Lung (tissue), 12 donors: ENCODE measurements around the gene POU6F2. TPM values are rescaled to one million over a fixed set of nuclear protein-coding genes. Genes with fewer than 3 reads are reported as not detected.

ENCODE experiments used
- ATAC-seq: fragments of 200-7000 bp; cut with Tn5 transposase; one replicate; pipeline ENCODE4 v1.9.1; 2020; ENCODE audit warnings: moderate number of reproducible peaks; ENCODE audit not compliant: insufficient read depth, low FRiP score
- DNase-seq, 3 donors: peaks; one replicate each; pipeline ENCODE4 v3.0.0-alpha.2; 2013 to 2017
- H3K27ac ChIP-seq, 2 donors: one replicate each; pipeline ENCODE4 v1.5.1; 2013; ENCODE audit warnings: mild to moderate bottlenecking in 2 of 2, moderate library complexity in 2 of 2, control low read depth in 1 of 2, inconsistent platforms in 1 of 2, low read depth in 1 of 2, low read length in 1 of 2
- H3K27me3 ChIP-seq, 3 donors: one replicate each; pipeline ENCODE4 v1.5.1; 2013; ENCODE audit warnings: low read length in 2 of 3; ENCODE audit not compliant: control insufficient read depth in 3 of 3, insufficient read depth in 3 of 3
- H3K36me3 ChIP-seq, 4 donors: one replicate each; pipeline ENCODE4 v1.5.1; 2013; ENCODE audit warnings: low read length in 4 of 4, mild to moderate bottlenecking in 1 of 4, moderate library complexity in 1 of 4; ENCODE audit not compliant: control insufficient read depth in 4 of 4, insufficient read depth in 4 of 4
- H3K4me1 ChIP-seq, 5 donors: one replicate each; pipeline ENCODE4 v1.5.1; 2013; ENCODE audit warnings: low read length in 5 of 5, mild to moderate bottlenecking in 2 of 5, moderate library complexity in 1 of 5; ENCODE audit not compliant: control insufficient read depth in 5 of 5, insufficient read depth in 5 of 5
- H3K4me3 ChIP-seq: one replicate; pipeline ENCODE4 v1.5.1; 2013; ENCODE audit warnings: mild to moderate bottlenecking, control low read depth, moderate library complexity
- H3K9ac ChIP-seq, 2 donors: one replicate each; pipeline ENCODE4 v1.5.1; 2013; ENCODE audit warnings: low read length in 2 of 2, control low read depth in 1 of 2; ENCODE audit not compliant: insufficient read depth in 1 of 2
- H3K9me3 ChIP-seq, 4 donors: one replicate each; pipeline ENCODE4 v1.5.1; 2013; ENCODE audit warnings: low read length in 3 of 4, mild to moderate bottlenecking in 1 of 4, moderate library complexity in 1 of 4; ENCODE audit not compliant: control insufficient read depth in 4 of 4, insufficient read depth in 3 of 4
- CTCF ChIP-seq: IDR thresholded peaks from 2 replicates; pipeline ENCODE4 v1.5.1; 2012; ENCODE audit warnings: mild to moderate bottlenecking; ENCODE audit errors: control extremely low read depth, extremely low read depth
- WGBS, 2 donors: extraction: QIAGEN DNeasy Blood & Tissue Kit; methylation state at CpG; one replicate each; pipeline ENCODE4 v1.1.7; 2013; 5-methylcytosine and 5-hydroxymethylcytosine counted together
- polyA plus RNA-seq, 2 donors: library from polyadenylated mRNA; stranded (reverse); fragments of 200-250 nt; gene quantifications; one replicate each; pipeline ENCODE4 v1.2.1, GENCODE V29; 2013
- total RNA-seq, 2 donors: library from RNA; depleted of rRNA in 1 of 2; stranded (reverse); fragments of >200 nt in 1 of 2; gene quantifications; one replicate each; pipeline ENCODE4 v1.2.1, GENCODE V29; 2014 to 2021
- donor health status: control.
- donor health status: control.
- donor health status: Bipolar disorder and iron deficiency.
- donor health status: healthy.
- donor health status: DM: yes; HTN: yes; CAD: no.

The POU6F2 gene
- total and polyA plus RNA-seq, 4 donors = 0.08 to 0.18 TPM; not detected in 2

- ATAC-seq = no peak
- Histone ChIP-seq H3K9ac (peak overlapping the region in 1 of 2 donors; percentile 31), H3K4me3 (peak overlapping the region; percentile 28), H3K9me3 (no peaks in the 10 kb centered on the region), H3K4me1 (peaks cover 0 to 7% (median 3%) of the 10 kb centered on the region in 5 donors), H3K36me3 (no peaks in the 10 kb centered on the region), H3K27ac (no peak overlapping the region), H3K27me3 (peaks cover 0 to 11% (median 3%) of the 10 kb centered on the region in 3 donors)
- WGBS, 2 donors = 15 to 21% methylated on average over 11 of the region's 11 CpGs
- TF ChIP-seq CTCF = no peak
- DNase-seq = peak; percentile 15 to 47 (median 27)
Observed at GRCh38 chr7:39085590-39086049, 107.9 kb downstream of the POU6F2 start.

GRCh38 chr7:39086638-39087360 is 109.1 kb downstream of the POU6F2 start:
- H3K27me3 ChIP-seq = peaks cover 0 to 11% (median 3%) of the 10 kb centered on the region in 3 donors
- no peaks in the 10 kb centered on the region for H3K9me3 ChIP-seq
- DNase-seq = no peak
- no peak overlapping the region for H3K9ac ChIP-seq
- H3K27ac ChIP-seq = no peak overlapping the region
- no peak for ATAC-seq
- H3K4me1 ChIP-seq = peaks cover 0 to 7% (median 3%) of the 10 kb centered on the region in 5 donors
- TF ChIP-seq CTCF = no peak
- H3K36me3 ChIP-seq = no peaks in the 10 kb centered on the region
- 81 to 84% methylated on average over 10 of the region's 10 CpGs for WGBS, 2 donors
- H3K4me3 ChIP-seq = no peak overlapping the region

- ATAC-seq = no peak
- WGBS, 2 donors = 65 to 82% methylated on average over 3 of the region's 3 CpGs
- no peak for TF ChIP-seq CTCF
Observed at GRCh38 chr7:39088730-39089593, 111.3 kb downstream of the POU6F2 start.

More at GRCh38 chr7:39088730-39089593, 111.3 kb downstream of the POU6F2 start:
- no peaks in the 10 kb centered on the region for H3K9me3 ChIP-seq
- H3K27me3 ChIP-seq = peaks cover 0 to 7% (median 3%) of the 10 kb centered on the region in 3 donors
- no peak overlapping the region for H3K27ac ChIP-seq
- no peaks in the 10 kb centered on the region for H3K36me3 ChIP-seq
- no peak overlapping the region for H3K9ac ChIP-seq
- H3K4me3 ChIP-seq = no peak overlapping the region
- no peak for DNase-seq
- peaks cover 0 to 7% (median 0%) of the 10 kb centered on the region in 5 donors for H3K4me1 ChIP-seq
